Right lobe of liver (tissue), 4 donors: ENCODE measurements around the gene CYP17A1.
"Not testable (repeated sequence)": the region's sequence is repeated elsewhere in the genome, so short reads cannot be mapped to it uniquely, and the experiment has no call there.

Experiments used
- POLR2A ChIP-seq: fragments of 450-650 bp; IDR thresholded peaks from one replicate; pipeline ENCODE4 v1.6.1; 2017; ENCODE audit warnings: antibody characterized with exemption, mild to moderate bottlenecking
- TF ChIP-seq, protein P1 (sequence below), 4 donors: fragments of 200-600 bp in 3 of 4; fragments of 450-650 bp in 1 of 4; IDR thresholded peaks; one replicate each; pipeline versions ENCODE4 v1.5.1 to v1.8.0; 2016 to 2022; ENCODE audit warnings: antibody characterized with exemption in 4 of 4, mild to moderate bottlenecking in 2 of 4
- donor health status: DM: no; HTN: no; CAD: no.
- donor health status: DM: no; HTN: no; CAD: no.
- donor health status: DM: no; HTN: yes; CAD: no.

- TF ChIP-seq, protein P1, sequence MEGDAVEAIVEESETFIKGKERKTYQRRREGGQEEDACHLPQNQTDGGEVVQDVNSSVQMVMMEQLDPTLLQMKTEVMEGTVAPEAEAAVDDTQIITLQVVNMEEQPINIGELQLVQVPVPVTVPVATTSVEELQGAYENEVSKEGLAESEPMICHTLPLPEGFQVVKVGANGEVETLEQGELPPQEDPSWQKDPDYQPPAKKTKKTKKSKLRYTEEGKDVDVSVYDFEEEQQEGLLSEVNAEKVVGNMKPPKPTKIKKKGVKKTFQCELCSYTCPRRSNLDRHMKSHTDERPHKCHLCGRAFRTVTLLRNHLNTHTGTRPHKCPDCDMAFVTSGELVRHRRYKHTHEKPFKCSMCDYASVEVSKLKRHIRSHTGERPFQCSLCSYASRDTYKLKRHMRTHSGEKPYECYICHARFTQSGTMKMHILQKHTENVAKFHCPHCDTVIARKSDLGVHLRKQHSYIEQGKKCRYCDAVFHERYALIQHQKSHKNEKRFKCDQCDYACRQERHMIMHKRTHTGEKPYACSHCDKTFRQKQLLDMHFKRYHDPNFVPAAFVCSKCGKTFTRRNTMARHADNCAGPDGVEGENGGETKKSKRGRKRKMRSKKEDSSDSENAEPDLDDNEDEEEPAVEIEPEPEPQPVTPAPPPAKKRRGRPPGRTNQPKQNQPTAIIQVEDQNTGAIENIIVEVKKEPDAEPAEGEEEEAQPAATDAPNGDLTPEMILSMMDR (IDR thresholded peaks at IDR 0.05), result not testable (repeated sequence)
- not testable (repeated sequence) for TF ChIP-seq POLR2A
These were observed 16.0 kb upstream of the CYP17A1 start for GRCh38 chr10:102853237-102853636.
